Type B pancreatic cell (in vitro differentiated cells): ENCODE measurements around the gene SIK2. TPM values are rescaled to one million over a fixed set of nuclear protein-coding genes. Genes with fewer than 3 reads are reported as not detected.

Experiments used
- DNase-seq: peaks from one replicate; pipeline ENCODE4 v3.0.0; 2021; ENCODE audit warnings: mixed read lengths; ENCODE audit not compliant: unreplicated experiment; ENCODE audit errors: extremely low spot score
- H3K27ac Mint-ChIP-seq: 2 replicates; pipeline ENCODE4 v1.8.0; 2021; ENCODE audit warnings: mild to moderate bottlenecking, mixed read lengths
- H3K27me3 Mint-ChIP-seq: 2 replicates; pipeline ENCODE4 v1.8.0; 2021; ENCODE audit warnings: mixed read lengths
- H3K36me3 Mint-ChIP-seq: 2 replicates; pipeline ENCODE4 v1.8.0; 2021; ENCODE audit warnings: mixed read lengths
- H3K4me1 Mint-ChIP-seq: one replicate; pipeline ENCODE4 v1.8.0; 2021; ENCODE audit warnings: mixed read lengths; ENCODE audit not compliant: unreplicated experiment
- H3K4me3 Mint-ChIP-seq: 2 replicates; pipeline ENCODE4 v1.8.0; 2021; ENCODE audit warnings: mild to moderate bottlenecking, mixed read lengths
- H3K9me3 Mint-ChIP-seq: 2 replicates; pipeline ENCODE4 v1.8.0; 2021; ENCODE audit warnings: mixed read lengths
- total RNA-seq: library from RNA; stranded (reverse); gene quantifications from 2 replicates; pipeline ENCODE4 v1.2.1, GENCODE V29; 2021; ENCODE audit warnings: low replicate concordance
- TF ChIP-seq, protein P1 (sequence below): fragments of 200-600 bp; sonication (generic); conservative IDR thresholded peaks from 2 replicates; pipeline ENCODE4 v1.5.0; 2021; ENCODE audit warnings: antibody characterized with exemption, mild to moderate bottlenecking

SIK2 gene
- total RNA-seq, 1 donor from 2014 or later: 28.0 TPM

DNA sequence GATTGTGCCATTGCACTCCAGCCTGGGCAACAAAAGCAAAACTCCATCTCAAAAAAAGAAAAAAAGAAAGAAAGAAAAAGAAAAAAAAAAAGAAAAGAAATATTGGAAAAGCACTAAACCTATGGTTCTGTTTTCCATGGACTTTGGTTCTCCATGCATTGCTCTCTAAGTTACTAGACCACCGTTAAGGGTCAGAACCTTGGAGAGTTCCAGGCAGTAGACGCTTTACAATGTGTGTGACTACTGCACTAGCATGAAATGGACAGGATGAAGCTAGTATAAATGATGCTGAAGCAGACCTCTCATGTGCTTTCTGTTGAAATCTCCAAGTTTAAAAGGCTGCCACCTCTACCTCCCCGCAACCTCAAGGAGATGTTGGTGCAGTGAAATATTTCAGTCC lies 63.5 kb downstream of the SIK2 start:
- TF ChIP-seq, protein P1, sequence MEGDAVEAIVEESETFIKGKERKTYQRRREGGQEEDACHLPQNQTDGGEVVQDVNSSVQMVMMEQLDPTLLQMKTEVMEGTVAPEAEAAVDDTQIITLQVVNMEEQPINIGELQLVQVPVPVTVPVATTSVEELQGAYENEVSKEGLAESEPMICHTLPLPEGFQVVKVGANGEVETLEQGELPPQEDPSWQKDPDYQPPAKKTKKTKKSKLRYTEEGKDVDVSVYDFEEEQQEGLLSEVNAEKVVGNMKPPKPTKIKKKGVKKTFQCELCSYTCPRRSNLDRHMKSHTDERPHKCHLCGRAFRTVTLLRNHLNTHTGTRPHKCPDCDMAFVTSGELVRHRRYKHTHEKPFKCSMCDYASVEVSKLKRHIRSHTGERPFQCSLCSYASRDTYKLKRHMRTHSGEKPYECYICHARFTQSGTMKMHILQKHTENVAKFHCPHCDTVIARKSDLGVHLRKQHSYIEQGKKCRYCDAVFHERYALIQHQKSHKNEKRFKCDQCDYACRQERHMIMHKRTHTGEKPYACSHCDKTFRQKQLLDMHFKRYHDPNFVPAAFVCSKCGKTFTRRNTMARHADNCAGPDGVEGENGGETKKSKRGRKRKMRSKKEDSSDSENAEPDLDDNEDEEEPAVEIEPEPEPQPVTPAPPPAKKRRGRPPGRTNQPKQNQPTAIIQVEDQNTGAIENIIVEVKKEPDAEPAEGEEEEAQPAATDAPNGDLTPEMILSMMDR: no peak
- no peak overlapping the region for H3K4me3 Mint-ChIP-seq
- no peak for DNase-seq
- H3K9me3 Mint-ChIP-seq: no peaks in the 10 kb centered on the region
- peaks cover 12% of the 10 kb centered on the region for H3K4me1 Mint-ChIP-seq
- no peak overlapping the region for H3K27ac Mint-ChIP-seq
- H3K27me3 Mint-ChIP-seq: no peaks in the 10 kb centered on the region
- H3K36me3 Mint-ChIP-seq: peaks cover 18% of the 10 kb centered on the region

DNA sequence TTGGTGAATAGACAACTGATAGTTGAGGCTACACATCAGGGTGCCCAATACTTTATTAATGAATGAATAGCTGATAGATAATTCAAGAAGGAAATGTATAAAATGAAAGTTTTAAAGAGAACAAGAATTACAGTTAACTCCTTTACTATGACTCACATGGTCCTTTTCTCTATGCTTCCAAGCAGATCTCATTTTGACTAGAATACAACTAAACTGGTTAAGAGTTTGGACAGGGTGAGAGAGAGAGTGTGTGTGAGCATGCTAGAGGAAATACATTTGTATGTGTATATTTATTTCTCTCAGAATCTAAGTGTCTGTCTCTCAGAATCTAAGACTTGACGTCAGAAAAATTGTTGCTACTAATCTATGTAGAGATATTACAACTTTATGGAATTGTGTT lies 66.7 kb downstream of the SIK2 start:
- TF ChIP-seq, protein P1: no peak
- Mint-ChIP-seq H3K9me3 (peaks cover 5% of the 10 kb centered on the region), H3K4me3 (no peak overlapping the region), H3K27me3 (no peaks in the 10 kb centered on the region), H3K36me3 (peaks cover 21% of the 10 kb centered on the region), H3K4me1 (peaks cover 4% of the 10 kb centered on the region), H3K27ac (no peak overlapping the region)
- DNase-seq: no peak

DNA sequence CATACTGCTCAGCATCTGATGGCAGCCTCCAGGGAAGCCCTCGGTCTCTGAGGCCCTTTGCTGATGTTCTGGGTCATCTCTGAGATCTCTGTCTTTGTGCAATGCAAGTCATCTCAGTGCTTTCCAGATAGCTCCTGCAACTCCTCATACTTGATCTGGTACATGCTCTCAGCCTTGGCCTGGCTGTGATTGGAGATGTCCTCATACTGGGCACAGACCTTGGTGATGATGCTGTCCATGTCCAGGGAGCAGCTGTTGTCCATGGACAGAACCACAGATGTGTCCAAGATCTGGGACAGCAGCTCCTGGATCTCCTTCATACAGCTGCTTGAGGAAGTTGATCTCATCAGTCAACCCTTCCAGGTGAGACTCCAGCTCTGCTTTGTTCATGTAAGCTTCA lies 69.1 kb downstream of the SIK2 start:
- Mint-ChIP-seq H3K27me3 (no peaks in the 10 kb centered on the region), H3K27ac (no peak overlapping the region), H3K9me3 (peaks cover 5% of the 10 kb centered on the region), H3K4me1 (no peaks in the 10 kb centered on the region), H3K4me3 (no peak overlapping the region), H3K36me3 (peaks cover 27% of the 10 kb centered on the region)
- TF ChIP-seq, protein P1: no peak
- DNase-seq: no peak

DNA sequence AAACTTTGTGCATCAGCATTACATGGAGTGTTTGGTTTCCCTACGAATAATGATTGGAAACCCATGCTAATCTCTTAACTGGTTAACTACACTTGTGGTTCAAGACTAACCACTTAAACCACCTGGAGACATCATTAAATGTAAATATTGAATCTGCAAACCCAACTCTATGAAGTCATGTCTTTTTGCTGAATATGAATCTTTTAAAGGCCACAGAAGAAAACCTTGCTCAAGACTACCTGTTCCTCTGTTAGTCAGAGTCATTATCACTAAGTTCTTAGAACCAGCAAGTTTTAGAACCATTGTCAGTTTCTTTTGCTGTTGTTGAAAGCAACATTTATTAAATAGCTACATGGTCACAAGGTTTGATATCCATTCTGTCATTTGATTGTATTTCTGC lies 70.7 kb downstream of the SIK2 start:
- Mint-ChIP-seq H3K9me3 (peaks cover 5% of the 10 kb centered on the region), H3K4me3 (no peak overlapping the region), H3K4me1 (no peaks in the 10 kb centered on the region), H3K27ac (no peak overlapping the region), H3K27me3 (no peaks in the 10 kb centered on the region), H3K36me3 (peaks cover 27% of the 10 kb centered on the region)
- DNase-seq: no peak
- TF ChIP-seq, protein P1: no peak

DNA sequence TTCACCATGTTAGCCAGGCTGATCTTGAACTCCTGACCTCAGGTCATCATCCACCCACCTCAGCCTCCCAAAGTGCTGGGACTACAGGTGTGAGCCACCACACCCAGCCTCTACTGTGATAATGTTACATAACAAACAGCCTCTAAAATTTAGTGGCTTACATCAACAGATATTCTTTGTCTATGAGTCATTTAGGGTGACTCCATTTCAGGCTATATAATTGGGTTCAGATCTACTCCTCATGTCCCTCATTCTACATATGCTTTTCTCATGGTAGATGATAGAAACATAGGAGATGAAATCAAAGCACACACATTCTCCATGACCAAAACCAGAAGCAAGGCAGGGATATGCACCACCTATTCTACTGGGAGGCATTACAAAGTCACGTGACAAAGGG lies 72.7 kb downstream of the SIK2 start:
- Mint-ChIP-seq H3K27me3 (no peaks in the 10 kb centered on the region), H3K4me1 (no peaks in the 10 kb centered on the region), H3K9me3 (peaks cover 5% of the 10 kb centered on the region), H3K36me3 (peaks cover 27% of the 10 kb centered on the region), H3K27ac (no peak overlapping the region), H3K4me3 (no peak overlapping the region)
- TF ChIP-seq, protein P1: no peak
- no peak for DNase-seq

DNA sequence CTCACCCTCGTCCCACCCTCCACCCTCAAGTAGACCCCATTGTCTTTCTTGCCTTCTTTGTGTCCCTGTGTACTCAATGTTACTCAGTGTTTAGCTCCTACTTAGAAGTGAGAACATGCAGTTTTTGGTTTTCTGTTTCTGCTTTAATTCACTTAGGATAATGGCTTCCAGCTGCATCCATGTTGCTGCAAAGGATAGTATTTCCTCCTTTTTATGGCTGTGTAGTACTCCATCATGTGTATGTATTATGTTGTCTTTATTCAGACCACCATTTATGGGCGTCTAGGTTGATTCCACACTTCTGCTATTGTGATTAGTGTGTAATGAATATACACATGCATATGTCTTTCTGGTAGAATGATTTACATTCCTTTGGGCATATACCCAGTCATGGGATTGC lies 73.6 kb downstream of the SIK2 start:
- peaks cover 5% of the 10 kb centered on the region for H3K9me3 Mint-ChIP-seq
- no peak overlapping the region for H3K4me3 Mint-ChIP-seq
- H3K36me3 Mint-ChIP-seq: peaks cover 27% of the 10 kb centered on the region

More for the DNA sequence above, 73.6 kb downstream of the SIK2 start:
- DNase-seq: no peak
- H3K27me3 Mint-ChIP-seq: no peaks in the 10 kb centered on the region
- H3K27ac Mint-ChIP-seq: no peak overlapping the region
- H3K4me1 Mint-ChIP-seq: no peaks in the 10 kb centered on the region
- TF ChIP-seq, protein P1: no peak
